Central memory CD8-positive, alpha-beta T cell (primary cell): ENCODE measurements around the gene SEC14L1.

Experiments
- ATAC-seq: fragments of 150-1000 bp; cut with Tn5 transposase; replicated peaks from 2 replicates; pipeline ENCODE4 v1.10.0; 2022; ENCODE audit warnings: mild to moderate bottlenecking, moderate FRiP score, moderate number of reproducible peaks; ENCODE audit not compliant: poor library complexity, severe bottlenecking; ENCODE audit errors: extremely low read depth
- DNase-seq, 2 donors: peaks; one replicate each; pipeline ENCODE4 v3.0.0; 2021; ENCODE audit warnings: low spot score in 2 of 2
- H3K27ac Mint-ChIP-seq: one replicate; pipeline ENCODE4 v1.8.0; 2022; ENCODE audit warnings: low read depth, mild to moderate bottlenecking, moderate library complexity, mixed read lengths
- H3K27me3 Mint-ChIP-seq: one replicate; pipeline ENCODE4 v1.8.0; 2022; ENCODE audit warnings: mixed read lengths
- H3K36me3 Mint-ChIP-seq: one replicate; pipeline ENCODE4 v1.8.0; 2022; ENCODE audit warnings: mild to moderate bottlenecking, moderate library complexity, mixed read lengths; ENCODE audit not compliant: insufficient read depth
- H3K4me1 Mint-ChIP-seq: one replicate; pipeline ENCODE4 v1.8.0; 2022; ENCODE audit warnings: mixed read lengths
- H3K4me3 Mint-ChIP-seq: one replicate; pipeline ENCODE4 v1.8.0; 2022; ENCODE audit warnings: mild to moderate bottlenecking, moderate library complexity, mixed read lengths
- H3K9me3 Mint-ChIP-seq: one replicate; pipeline ENCODE4 v1.8.0; 2022; ENCODE audit warnings: mixed read lengths

SEC14L1 gene

DNA sequence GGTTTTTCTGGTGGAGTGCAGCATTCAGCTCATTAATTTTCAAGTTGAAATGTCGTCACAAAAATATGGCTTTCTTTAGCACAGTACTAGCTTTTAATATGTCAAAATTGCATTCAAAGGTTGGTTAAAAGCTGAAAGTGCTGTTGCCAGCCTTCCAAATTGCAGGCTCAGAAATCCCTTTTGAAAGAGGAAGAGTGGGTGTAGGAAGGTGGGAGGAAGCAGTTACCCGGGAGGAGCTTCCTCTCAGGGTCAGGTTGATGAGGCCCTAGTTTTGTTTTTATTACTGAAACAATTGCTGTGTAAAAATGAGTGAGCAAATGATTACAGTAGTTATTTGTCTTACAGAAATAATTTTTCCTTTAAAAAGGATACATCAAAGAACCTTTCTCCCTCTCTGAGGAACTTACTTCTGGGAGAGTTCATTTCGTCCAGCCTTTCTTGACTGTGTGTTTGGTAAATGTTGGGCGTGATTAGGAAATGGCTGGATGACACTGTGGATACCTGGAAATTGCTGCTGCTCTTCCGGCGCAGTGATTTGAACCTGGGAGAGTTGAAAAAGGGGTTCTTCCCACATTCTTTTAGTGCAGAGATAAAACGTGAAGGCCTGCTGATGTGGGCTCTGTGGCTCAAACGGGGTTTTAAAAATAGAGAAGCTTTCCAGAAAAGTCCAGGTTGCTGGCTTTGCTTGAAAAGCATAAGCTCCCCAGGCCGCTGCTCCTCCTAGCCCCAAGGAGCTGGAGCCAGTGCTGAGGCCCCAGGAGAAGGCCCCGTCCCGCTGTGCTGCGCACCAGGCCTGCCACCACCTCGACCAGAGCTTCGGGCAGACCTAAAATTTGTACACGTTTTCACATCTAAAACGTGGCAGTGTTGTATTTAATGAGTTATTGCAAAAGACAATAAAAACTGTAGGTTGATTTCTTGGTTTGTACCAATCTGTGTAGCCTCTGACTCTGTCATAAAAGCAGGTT lies 41.7 kb downstream of the SEC14L1 start:
- no peaks in the 10 kb centered on the region for H3K9me3 Mint-ChIP-seq
- H3K27me3 Mint-ChIP-seq = no peaks in the 10 kb centered on the region
- ATAC-seq = no peak
- peak overlapping the region; percentile 53 for H3K27ac Mint-ChIP-seq
- peak overlapping the region; percentile 6 for H3K4me3 Mint-ChIP-seq
- H3K4me1 Mint-ChIP-seq = peaks cover 32% of the 10 kb centered on the region
- DNase-seq = no peak
- H3K36me3 Mint-ChIP-seq = peaks cover 7% of the 10 kb centered on the region

DNA sequence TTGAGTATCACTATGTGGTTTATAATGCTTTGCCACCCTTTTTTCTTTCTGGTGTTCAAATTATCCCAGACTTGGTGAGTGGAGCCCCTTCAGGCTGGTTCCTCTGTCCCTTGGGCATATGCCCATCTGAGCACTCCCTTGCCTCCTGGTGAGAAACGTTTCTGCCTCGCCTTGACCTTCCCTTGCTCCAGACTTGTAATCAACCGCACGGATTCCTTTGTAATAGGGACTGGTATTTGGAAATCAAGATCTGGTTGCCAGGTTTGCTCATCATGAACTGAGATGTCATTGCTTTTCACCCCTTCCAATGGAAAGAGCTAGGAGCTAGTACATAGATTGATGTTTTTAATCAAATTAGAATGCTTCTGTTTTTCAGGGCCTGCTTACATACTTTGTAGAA lies 43.7 kb downstream of the SEC14L1 start:
- peaks cover 6% of the 10 kb centered on the region for H3K36me3 Mint-ChIP-seq
- no peak overlapping the region for H3K27ac Mint-ChIP-seq
- H3K4me3 Mint-ChIP-seq = no peak overlapping the region
- no peaks in the 10 kb centered on the region for H3K9me3 Mint-ChIP-seq
- no peaks in the 10 kb centered on the region for H3K27me3 Mint-ChIP-seq
- H3K4me1 Mint-ChIP-seq = peaks cover 39% of the 10 kb centered on the region
- ATAC-seq = no peak
- no peak for DNase-seq

DNA sequence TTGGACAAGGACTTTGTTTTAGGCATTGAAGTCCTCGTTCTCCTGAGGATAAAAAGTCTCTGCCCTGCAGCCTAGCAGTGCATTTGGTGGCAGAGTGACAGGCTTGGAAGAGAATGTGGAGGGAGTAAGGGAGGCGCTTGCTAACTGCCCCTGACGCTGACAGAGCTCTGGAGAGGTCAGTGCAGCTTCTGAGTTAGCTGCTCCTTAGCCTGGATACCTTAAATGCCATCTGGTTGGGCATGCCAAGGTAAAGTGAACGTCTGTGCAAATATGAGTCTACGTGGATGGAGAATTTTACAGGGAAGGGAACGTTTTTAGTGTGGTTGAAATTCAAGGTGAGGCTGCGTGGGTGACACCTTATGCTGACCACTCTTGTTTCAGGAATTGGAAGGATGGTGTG lies 44.4 kb downstream of the SEC14L1 start:
- no peak for DNase-seq
- H3K36me3 Mint-ChIP-seq = peaks cover 4% of the 10 kb centered on the region
- H3K9me3 Mint-ChIP-seq = no peaks in the 10 kb centered on the region
- no peak for ATAC-seq
- H3K27me3 Mint-ChIP-seq = no peaks in the 10 kb centered on the region
- no peak overlapping the region for H3K27ac Mint-ChIP-seq
- H3K4me1 Mint-ChIP-seq = peaks cover 40% of the 10 kb centered on the region
- H3K4me3 Mint-ChIP-seq = no peak overlapping the region

DNA sequence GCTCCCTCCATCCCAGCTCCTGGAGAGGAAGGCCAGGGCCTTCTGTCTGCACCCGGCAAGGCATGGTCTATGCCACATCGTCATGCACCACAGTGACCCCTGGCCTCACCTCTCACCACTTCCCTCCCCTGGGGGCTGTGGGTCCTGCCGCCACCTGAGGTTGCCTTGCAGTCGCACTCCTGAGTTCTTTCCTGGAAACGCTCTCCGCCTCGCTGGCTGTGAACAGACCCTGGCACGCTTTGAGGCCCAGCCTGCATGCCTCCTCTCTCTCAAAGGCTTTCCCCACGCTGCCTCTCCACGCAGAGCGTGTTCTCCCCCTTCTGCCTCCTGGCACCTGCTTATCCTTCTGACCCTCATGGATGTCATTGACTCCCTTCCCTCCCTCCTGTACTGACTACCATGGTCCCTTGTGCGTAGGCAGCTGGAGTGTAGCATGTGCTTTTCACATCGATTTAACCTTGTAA lies 45.4 kb downstream of the SEC14L1 start:
- H3K4me1 Mint-ChIP-seq = peaks cover 43% of the 10 kb centered on the region
- H3K9me3 Mint-ChIP-seq = no peaks in the 10 kb centered on the region
- DNase-seq (no peak), ATAC-seq (peak; percentile 40)
- H3K27ac Mint-ChIP-seq = no peak overlapping the region
- no peak overlapping the region for H3K4me3 Mint-ChIP-seq
- H3K27me3 Mint-ChIP-seq = no peaks in the 10 kb centered on the region
- H3K36me3 Mint-ChIP-seq = peaks cover 7% of the 10 kb centered on the region

DNA sequence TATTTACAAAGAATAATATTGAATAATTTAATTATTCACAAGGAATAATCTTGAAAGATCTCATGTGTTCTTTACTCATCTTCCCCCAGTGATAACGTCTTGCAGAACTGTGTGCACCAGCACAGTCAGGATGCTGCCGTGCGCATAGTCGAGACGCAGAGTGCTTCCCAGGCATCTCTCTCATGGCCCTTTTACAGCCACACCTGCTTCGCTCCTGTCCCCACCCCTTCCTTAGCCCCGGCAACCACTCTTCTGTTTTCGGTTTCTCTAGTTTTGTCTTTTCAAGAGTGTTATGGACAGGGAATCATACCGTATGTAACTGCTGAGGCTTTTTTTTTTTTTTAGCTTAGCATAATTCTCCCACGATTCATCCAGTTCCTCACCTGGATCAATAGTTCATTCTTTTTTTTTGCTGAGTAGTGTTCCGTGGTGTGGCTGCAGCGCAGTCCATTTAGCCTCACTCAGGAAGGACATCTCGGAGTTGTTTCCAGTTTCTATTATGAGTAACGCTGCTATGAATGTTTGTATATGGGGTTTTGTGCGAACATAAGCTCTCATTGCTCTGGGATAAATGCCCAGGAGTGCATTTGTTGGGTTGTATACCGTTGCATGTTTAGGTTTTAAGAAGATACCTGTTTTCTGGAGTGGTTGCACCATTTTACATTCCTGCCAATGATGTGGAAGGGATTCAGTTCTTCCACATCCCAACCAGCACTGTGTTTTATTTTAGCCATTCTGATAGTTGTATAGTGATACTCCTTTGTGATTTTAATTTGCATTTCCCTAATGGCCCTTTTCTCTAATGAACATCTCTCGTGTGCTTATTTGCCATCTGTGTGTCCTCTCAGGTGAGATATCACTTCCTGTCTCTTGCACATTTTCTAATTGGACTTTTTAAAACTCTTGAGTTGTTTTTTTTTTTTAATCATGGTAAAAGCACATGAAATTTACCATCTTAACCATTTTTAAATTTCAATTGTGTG lies 47.6 kb downstream of the SEC14L1 start:
- Mint-ChIP-seq H3K9me3 (no peaks in the 10 kb centered on the region), H3K27ac (no peak overlapping the region), H3K27me3 (no peaks in the 10 kb centered on the region), H3K4me3 (no peak overlapping the region), H3K36me3 (peaks cover 15% of the 10 kb centered on the region), H3K4me1 (peaks cover 23% of the 10 kb centered on the region)
- ATAC-seq (no peak), DNase-seq (no peak)

DNA sequence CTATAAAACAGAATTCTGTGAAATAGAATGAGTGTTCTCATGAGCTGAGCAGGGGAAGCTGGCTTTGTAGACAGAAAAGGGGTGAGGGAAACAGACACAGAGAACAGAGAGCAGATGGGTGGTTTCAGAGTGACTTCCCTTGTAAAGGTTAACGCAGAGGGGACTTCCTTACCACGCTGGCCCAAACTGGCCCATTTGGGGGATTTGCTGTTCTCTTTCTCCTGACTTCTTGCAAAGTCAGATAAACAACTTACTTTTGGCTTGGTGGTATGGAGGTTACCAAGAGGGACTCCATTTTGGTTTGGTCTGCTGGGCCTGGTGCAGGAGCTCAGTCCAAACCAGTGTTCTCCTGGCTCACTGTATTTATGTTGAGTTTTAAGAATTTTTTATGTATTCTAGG lies 48.4 kb downstream of the SEC14L1 start:
- no peaks in the 10 kb centered on the region for H3K9me3 Mint-ChIP-seq
- no peak for DNase-seq
- H3K4me3 Mint-ChIP-seq = no peak overlapping the region
- H3K36me3 Mint-ChIP-seq = peaks cover 20% of the 10 kb centered on the region
- peak; percentile 40 for ATAC-seq
- H3K27me3 Mint-ChIP-seq = no peaks in the 10 kb centered on the region
- peaks cover 23% of the 10 kb centered on the region for H3K4me1 Mint-ChIP-seq
- H3K27ac Mint-ChIP-seq = no peak overlapping the region

DNA sequence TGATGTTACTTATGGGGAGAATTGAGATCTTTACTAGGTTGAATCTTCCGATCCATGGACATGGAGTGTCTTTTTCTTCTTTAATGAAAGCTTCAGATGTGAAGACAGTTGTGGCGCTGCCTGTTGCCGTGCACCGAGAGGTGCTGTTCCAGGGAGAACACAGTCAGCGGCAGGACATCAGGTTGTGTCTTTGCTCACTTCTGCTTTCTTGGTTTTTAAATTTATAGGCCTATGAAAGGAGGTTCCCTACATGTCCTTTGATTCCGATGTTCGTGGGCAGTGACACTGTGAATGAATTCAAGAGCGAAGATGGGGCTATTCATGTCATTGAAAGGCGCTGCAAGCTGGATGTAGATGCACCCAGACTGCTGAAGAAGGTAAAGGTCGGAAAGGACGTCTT lies 49.8 kb downstream of the SEC14L1 start:
- no peak overlapping the region for H3K4me3 Mint-ChIP-seq
- H3K27ac Mint-ChIP-seq = no peak overlapping the region
- ATAC-seq (no peak), DNase-seq (no peak)
- H3K4me1 Mint-ChIP-seq = peaks cover 23% of the 10 kb centered on the region
- no peaks in the 10 kb centered on the region for H3K9me3 Mint-ChIP-seq
- no peaks in the 10 kb centered on the region for H3K27me3 Mint-ChIP-seq
- peaks cover 27% of the 10 kb centered on the region for H3K36me3 Mint-ChIP-seq

DNA sequence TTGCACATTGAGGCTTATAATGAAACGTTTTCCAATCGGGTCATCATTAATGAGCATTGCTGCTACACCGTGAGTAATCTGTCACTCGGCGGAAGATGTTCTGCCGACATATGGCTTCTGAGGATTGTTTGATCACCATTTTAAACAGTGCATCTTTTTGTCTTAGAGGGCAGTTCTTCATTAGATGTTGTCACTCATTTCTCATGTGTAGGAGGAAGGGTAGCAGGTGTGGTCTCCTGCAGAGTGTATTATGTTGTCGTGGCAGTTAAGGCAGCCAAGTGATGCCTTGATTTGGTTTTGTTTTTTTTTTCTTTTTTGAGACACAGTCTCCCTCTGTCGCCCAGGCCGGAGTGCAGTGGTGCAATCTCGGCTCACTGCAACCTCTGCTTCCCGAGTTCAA lies 50.5 kb downstream of the SEC14L1 start:
- no peak for DNase-seq
- ATAC-seq = no peak
- no peaks in the 10 kb centered on the region for H3K9me3 Mint-ChIP-seq
- H3K27ac Mint-ChIP-seq = no peak overlapping the region
- H3K27me3 Mint-ChIP-seq = no peaks in the 10 kb centered on the region
- peaks cover 33% of the 10 kb centered on the region for H3K36me3 Mint-ChIP-seq
- H3K4me1 Mint-ChIP-seq = peaks cover 23% of the 10 kb centered on the region
- no peak overlapping the region for H3K4me3 Mint-ChIP-seq

DNA sequence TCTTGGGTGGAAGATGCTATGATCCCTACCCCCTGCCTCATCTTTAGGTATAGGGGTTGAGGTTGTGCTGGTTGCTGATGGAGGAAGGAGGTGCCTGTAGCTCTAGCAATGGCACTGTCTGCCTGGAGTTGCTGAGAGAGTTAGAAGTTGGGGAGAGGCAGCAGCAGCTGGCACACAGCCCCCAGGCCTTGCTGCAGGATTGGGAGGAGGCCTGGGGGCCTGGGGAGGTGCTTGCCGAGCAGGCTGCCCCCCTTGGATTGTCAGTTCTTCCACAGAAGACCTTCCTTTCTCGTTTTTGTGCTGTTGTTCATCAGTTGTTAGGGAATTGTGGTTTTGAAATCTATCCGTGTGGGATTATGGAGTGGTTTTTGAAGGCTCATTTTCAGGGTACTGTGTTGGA lies 52.9 kb downstream of the SEC14L1 start:
- DNase-seq (no peak), ATAC-seq (no peak)
- Mint-ChIP-seq H3K27me3 (no peaks in the 10 kb centered on the region), H3K4me3 (no peak overlapping the region), H3K36me3 (peaks cover 54% of the 10 kb centered on the region), H3K27ac (no peak overlapping the region), H3K4me1 (peaks cover 14% of the 10 kb centered on the region), H3K9me3 (no peaks in the 10 kb centered on the region)

DNA sequence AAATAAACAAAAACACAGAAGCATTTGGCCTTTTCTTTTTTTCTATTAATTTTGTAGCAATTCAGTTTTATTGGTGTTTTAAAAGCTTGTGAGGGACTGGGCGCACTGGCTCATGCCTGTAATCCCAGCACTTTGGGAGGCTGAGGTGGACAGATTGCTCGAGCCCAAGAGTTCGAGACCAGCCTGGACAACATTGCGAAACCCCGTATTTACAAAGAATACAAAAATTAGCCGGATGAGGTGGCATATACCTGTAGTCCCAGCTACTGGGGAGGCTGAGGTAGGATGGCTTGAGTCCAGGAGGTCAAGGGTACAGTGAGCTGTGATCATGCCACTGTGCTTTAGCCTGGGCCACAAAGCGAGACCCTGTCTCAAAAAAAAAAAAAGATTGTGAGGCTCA lies 53.4 kb downstream of the SEC14L1 start:
- H3K27me3 Mint-ChIP-seq = no peaks in the 10 kb centered on the region
- no peak overlapping the region for H3K27ac Mint-ChIP-seq
- peaks cover 58% of the 10 kb centered on the region for H3K36me3 Mint-ChIP-seq
- ATAC-seq (no peak), DNase-seq (no peak)
- H3K4me3 Mint-ChIP-seq = no peak overlapping the region
- peaks cover 9% of the 10 kb centered on the region for H3K4me1 Mint-ChIP-seq
- H3K9me3 Mint-ChIP-seq = no peaks in the 10 kb centered on the region

DNA sequence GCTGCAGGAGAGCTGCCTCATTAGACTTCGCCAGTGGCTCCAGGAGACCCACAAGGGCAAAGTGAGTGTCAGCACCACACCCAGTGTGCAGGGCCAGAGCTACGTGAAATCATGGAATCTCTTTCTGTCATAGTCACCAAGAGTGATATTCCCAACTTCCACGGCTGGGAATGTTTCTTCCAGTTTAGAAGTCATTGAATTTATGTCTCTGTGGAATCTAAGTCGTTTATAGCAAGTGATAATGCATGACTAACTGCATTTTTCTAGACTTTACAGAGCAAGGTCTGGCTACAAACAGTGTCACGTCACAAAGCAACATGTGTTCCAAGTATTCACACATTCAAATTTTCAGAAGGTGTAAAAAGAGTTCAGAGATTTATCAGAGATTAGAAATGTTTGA lies 55.5 kb downstream of the SEC14L1 start:
- no peak overlapping the region for H3K27ac Mint-ChIP-seq
- peaks cover 73% of the 10 kb centered on the region for H3K36me3 Mint-ChIP-seq
- no peak for DNase-seq
- H3K9me3 Mint-ChIP-seq = no peaks in the 10 kb centered on the region
- no peaks in the 10 kb centered on the region for H3K4me1 Mint-ChIP-seq
- no peak for ATAC-seq
- H3K4me3 Mint-ChIP-seq = no peak overlapping the region
- no peaks in the 10 kb centered on the region for H3K27me3 Mint-ChIP-seq

DNA sequence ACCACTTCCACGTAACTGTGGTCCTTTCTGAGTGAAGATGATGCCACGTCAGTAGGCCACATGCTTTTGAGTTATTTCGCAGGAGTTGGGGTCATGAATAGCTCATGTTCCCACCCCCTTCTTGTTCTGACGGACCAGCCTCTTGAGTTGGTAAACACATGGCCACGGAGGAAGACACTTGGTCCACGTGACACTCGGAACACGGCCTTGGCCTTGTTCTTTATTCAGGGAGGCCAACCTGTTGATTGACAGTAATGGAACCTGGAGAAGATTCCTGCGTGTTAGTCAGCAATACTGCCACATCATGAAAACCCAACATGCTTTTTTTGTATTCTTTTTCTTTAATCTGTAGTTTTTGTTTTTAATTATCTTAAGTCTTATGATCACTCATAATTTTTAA lies 56.3 kb downstream of the SEC14L1 start:
- Mint-ChIP-seq H3K27ac (no peak overlapping the region), H3K4me3 (no peak overlapping the region), H3K9me3 (no peaks in the 10 kb centered on the region), H3K4me1 (no peaks in the 10 kb centered on the region), H3K36me3 (peaks cover 77% of the 10 kb centered on the region), H3K27me3 (no peaks in the 10 kb centered on the region)
- DNase-seq (no peak), ATAC-seq (no peak)
